IPS-15b (cell line): ENCODE results near the gene TRIM65.
A peak's percentile ranks its signal among the peaks of the same experiment; 100 is the strongest.
"Not testable (repeated sequence)": the region's sequence is repeated elsewhere in the genome, so short reads cannot be mapped to it uniquely, and the experiment has no call there.

Experiments
- H3K27me3 ChIP-seq: one replicate; pipeline ENCODE4 v1.6.1; 2013; ENCODE audit warnings: low read length; ENCODE audit not compliant: control insufficient read depth, insufficient read depth
- H3K36me3 ChIP-seq: one replicate; pipeline ENCODE4 v1.6.1; 2013; ENCODE audit warnings: low read length; ENCODE audit not compliant: control insufficient read depth, insufficient read depth
- H3K4me1 ChIP-seq: one replicate; pipeline ENCODE4 v1.6.1; 2013; ENCODE audit warnings: mild to moderate bottlenecking, low read length; ENCODE audit not compliant: control insufficient read depth, insufficient read depth
- H3K4me3 ChIP-seq: one replicate; pipeline ENCODE4 v1.5.1; 2013; ENCODE audit warnings: low read depth, low read length
- H3K9ac ChIP-seq: one replicate; pipeline ENCODE4 v1.6.1; 2013; ENCODE audit warnings: low read depth, mild to moderate bottlenecking, low read length
- H3K9me3 ChIP-seq: one replicate; pipeline ENCODE4 v1.6.1; 2013; ENCODE audit warnings: mild to moderate bottlenecking, low read length; ENCODE audit not compliant: control insufficient read depth, insufficient read depth

The TRIM65 gene

DNA sequence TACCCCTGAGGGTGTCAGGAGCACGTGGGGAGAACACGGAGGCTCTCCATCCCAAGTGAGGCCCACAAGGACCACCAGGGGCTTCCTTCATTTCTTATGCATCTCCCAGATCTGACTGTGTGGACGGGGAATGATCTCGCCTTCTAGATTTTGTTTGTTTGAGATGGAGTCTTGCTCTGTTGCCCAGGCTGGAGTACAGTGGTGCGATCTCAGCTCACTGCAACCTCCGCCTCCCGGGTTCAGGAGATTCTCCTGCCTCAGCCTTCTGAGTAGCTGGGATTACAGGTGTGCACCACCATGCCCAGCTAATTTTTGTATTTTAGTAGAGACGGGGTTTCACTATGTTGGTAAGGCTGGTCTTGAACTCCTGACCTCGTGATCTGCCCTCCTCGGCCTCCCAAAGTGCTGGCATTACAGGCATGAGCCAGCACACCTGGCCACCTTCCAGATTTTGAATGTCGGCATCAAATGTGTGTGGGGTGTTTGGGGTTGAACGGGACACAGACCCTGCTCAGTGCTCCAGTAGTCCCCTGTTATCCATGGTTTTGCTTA, 27.9 kb downstream of the TRIM65 start:
- H3K36me3 ChIP-seq, H3K27me3 ChIP-seq, H3K9me3 ChIP-seq, H3K4me3 ChIP-seq, H3K4me1 ChIP-seq, H3K9ac ChIP-seq: not testable (repeated sequence)

GRCh38 chr17:75865404-75866188, 31.2 kb downstream of the TRIM65 start:
- H3K4me3 ChIP-seq, H3K9ac ChIP-seq, H3K4me1 ChIP-seq, H3K36me3 ChIP-seq, H3K9me3 ChIP-seq, H3K27me3 ChIP-seq: not testable (repeated sequence)

DNA sequence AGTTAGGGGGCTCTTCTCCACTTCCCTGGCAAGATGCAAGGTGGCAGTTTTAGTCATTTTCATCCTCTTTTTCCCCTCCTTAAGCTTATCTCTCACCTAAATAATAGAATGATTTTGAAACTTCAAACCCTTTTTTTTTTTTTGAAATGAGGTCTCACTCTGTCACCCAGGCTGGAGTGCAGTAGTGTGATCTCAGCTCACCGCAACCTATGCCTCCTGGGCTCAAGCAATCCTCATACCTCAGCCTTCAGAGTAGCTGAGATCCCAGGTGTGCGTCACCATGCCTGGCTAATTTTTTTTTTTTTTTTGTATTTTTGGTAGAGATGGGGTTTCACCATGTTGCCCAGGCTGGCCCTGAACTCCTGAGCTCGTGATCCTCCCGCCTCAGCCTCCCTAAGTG, 31.9 kb downstream of the TRIM65 start:
- H3K4me3 ChIP-seq, H3K27me3 ChIP-seq, H3K9ac ChIP-seq, H3K9me3 ChIP-seq, H3K36me3 ChIP-seq, H3K4me1 ChIP-seq: not testable (repeated sequence)

DNA sequence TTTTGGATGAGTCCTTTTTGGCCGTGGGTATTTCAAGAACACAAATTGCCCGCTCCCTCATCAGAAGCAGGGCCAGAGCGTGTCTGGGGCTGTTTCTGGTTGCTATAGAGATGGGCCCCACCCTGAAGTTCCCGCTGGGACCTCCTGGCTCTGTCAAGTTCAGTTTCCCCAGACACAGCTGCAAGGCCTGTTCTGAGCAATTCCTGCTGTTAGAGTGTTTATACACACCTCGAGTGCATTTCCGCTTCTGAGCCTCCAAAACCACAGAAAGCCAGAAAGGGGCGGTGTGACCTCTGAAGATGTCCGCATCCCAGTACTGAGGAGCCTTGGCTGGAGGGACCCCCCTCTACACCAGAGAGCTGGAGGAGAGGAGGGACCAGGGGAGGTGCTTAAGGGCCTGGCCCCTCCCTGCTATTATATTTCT, 32.3 kb downstream of the TRIM65 start:
- no peaks in the 10 kb centered on the region for H3K9me3 ChIP-seq
- no peak overlapping the region for H3K4me3 ChIP-seq
- no peaks in the 10 kb centered on the region for H3K27me3 ChIP-seq
- no peaks in the 10 kb centered on the region for H3K36me3 ChIP-seq
- no peaks in the 10 kb centered on the region for H3K4me1 ChIP-seq
- no peak overlapping the region for H3K9ac ChIP-seq

DNA sequence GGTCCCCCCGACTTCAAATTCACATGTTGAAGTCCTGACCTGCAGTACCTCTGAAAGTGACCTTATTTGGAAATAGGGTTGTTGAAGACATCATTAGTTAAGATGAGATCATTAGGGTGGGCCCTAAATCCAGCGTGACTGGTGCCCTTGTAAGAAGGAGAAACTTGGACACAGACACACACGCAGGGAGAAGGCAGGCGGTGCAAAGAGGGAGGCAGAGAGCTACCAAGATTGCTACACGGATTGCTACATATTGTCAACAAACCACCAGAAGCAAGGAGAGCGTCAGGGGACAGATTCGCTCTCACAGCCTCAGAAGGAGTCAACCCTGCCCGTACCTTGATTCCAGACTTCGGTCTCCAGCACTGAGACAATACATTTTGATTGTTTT, 34.8 kb downstream of the TRIM65 start:
- no peaks in the 10 kb centered on the region for H3K9me3 ChIP-seq
- H3K4me1 ChIP-seq: no peaks in the 10 kb centered on the region
- H3K27me3 ChIP-seq: no peaks in the 10 kb centered on the region
- no peak overlapping the region for H3K9ac ChIP-seq
- no peaks in the 10 kb centered on the region for H3K36me3 ChIP-seq
- no peak overlapping the region for H3K4me3 ChIP-seq

GRCh38 chr17:75859358-75859757, 37.4 kb downstream of the TRIM65 start:
- H3K27me3 ChIP-seq, H3K9me3 ChIP-seq, H3K9ac ChIP-seq, H3K36me3 ChIP-seq, H3K4me1 ChIP-seq, H3K4me3 ChIP-seq: not testable (repeated sequence)

- no peaks in the 10 kb centered on the region for H3K27me3 ChIP-seq
- H3K4me3 ChIP-seq: peak overlapping the region; percentile 95
- no peaks in the 10 kb centered on the region for H3K9me3 ChIP-seq
- H3K4me1 ChIP-seq: no peaks in the 10 kb centered on the region
- peaks cover 2% of the 10 kb centered on the region for H3K36me3 ChIP-seq
- H3K9ac ChIP-seq: peak overlapping the region; percentile 79
Measured at GRCh38 chr17:75856062-75856756, 40.5 kb downstream of the TRIM65 start.

DNA sequence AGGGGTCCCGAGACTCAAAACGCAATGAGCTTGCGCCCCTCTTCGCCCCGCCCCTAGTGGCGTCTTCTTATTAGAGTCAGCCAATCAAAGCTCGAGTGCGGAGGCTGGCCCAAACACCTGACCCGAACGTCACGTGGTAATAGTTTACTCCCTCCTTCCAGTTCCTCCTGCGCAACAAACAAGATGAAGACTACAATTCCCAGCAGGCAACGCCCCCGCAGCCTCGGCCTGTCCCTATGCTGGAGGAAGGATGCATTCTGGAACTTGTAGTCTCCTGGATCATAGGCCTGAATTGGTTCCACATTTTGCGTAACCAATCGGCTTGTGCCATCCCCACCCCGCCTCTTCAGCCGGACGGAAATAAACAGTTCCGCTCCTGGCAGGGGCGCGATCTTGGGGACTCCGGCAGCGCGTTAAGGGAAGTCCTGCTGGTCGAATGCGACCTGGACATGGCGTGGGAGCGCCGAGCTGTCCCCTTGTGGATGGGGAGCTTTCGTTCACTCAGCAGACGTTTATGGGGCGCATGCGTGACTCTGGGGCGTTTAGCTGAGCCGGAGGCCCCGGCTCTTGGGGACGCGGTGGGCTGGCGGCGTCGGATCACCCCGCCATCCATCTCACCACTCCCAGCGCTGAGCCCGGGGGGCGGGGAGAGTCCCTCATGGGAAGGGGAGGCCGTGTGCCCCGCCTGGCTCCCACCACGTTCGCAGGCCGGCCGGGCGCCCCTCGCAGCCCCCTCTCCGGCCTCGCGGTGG, 41.3 kb downstream of the TRIM65 start, which contains the start of gene WBP2:
Gene WBP2, minus strand, starts transcription at position 26 of the 752 bp plus-strand sequence. CDS start 38 bp downstream, outside the sequence.
- Histone ChIP-seq H3K9ac (peak within 1 kb of the TSS; percentile 83), H3K4me3 (peak within 1 kb of the TSS; percentile 95), H3K27me3 (no peaks in the 10 kb centered on the region), H3K9me3 (no peaks in the 10 kb centered on the region), H3K4me1 (no peaks in the 10 kb centered on the region), H3K36me3 (peaks cover 7% of the 10 kb centered on the region)

GRCh38 chr17:75854881-75855309, 41.9 kb downstream of the TRIM65 start:
- H3K9me3 ChIP-seq: no peaks in the 10 kb centered on the region
- peak overlapping the region; percentile 83 for H3K9ac ChIP-seq
- H3K27me3 ChIP-seq: no peaks in the 10 kb centered on the region
- H3K4me1 ChIP-seq: no peaks in the 10 kb centered on the region
- H3K36me3 ChIP-seq: peaks cover 8% of the 10 kb centered on the region
- peak overlapping the region; percentile 79 for H3K4me3 ChIP-seq

- Histone ChIP-seq H3K36me3 (peaks cover 14% of the 10 kb centered on the region), H3K4me3 (peak overlapping the region; percentile 79), H3K9ac (peak overlapping the region; percentile 83), H3K27me3 (no peaks in the 10 kb centered on the region), H3K4me1 (no peaks in the 10 kb centered on the region), H3K9me3 (no peaks in the 10 kb centered on the region)
Measured at GRCh38 chr17:75854101-75854748, 42.5 kb downstream of the TRIM65 start.

DNA sequence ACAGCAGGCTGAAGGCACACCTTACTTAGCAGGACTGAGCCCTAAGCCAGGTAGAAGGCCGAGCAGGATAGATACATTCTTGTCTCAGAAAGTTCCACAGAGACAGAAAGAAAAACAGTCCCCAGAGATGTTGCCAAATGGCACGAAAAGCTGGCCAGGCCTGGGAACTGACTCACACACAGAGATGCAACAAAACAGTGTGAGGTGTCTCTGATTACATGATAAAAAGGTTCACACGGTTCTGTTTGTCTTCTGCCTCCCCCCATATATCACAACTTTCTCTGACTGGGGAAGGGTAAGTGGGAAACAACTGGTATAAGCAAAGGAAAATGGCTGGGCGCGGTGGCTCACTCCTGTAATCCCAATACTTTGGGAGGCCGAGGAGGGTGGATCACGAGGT, 43.3 kb downstream of the TRIM65 start:
- Histone ChIP-seq H3K4me1 (no peaks in the 10 kb centered on the region), H3K27me3 (no peaks in the 10 kb centered on the region), H3K9me3 (no peaks in the 10 kb centered on the region), H3K36me3 (peaks cover 14% of the 10 kb centered on the region), H3K9ac (no peak overlapping the region), H3K4me3 (no peak overlapping the region)
